NCI-H82 treated with DMSO at 0.1 percent for 48 hours (cell line): Measurements from ENCODE around the gene GRIN3B.

Experiments used
- DNase-seq: peaks from one replicate; lab custom pipeline; 2025; ENCODE audit not compliant: unreplicated experiment; lab: John Stamatoyannopoulos, UW

GRIN3B gene

DNA sequence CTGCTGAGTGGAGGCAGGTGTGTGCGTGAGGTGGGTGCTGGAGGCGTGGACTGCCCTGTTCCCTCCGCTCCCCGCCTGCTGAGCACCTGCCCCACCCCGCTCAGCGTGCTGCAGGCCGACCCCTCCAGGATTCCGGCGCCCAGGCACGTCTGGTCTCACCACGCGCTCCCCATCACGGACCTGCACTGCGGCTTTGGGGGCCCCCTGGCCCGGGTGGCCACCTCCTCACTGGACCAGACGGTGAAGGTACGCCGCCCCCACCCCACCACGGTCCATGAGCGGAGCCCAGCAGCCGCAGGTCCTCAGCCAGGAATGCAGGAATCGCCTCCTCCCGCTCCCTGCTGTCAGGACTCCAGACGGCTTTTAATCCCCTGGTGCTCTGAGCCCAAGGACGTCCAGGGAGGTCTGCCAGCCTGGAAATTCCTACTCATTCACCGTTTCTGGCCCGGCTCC, 10.1 kb upstream of the GRIN3B start:
- DNase-seq, result no peak

- DNase-seq, result no peak
Observed at GRCh38 chr19:990746-991145, 9.5 kb upstream of the GRIN3B start.

GRCh38 chr19:991174-991931, 8.9 kb upstream of the GRIN3B start:
- DNase-seq, result no peak

GRCh38 chr19:991932-992669, 8.1 kb upstream of the GRIN3B start:
- DNase-seq, result no peak

GRCh38 chr19:992670-993055, 7.6 kb upstream of the GRIN3B start:
- no peak for DNase-seq

DNA sequence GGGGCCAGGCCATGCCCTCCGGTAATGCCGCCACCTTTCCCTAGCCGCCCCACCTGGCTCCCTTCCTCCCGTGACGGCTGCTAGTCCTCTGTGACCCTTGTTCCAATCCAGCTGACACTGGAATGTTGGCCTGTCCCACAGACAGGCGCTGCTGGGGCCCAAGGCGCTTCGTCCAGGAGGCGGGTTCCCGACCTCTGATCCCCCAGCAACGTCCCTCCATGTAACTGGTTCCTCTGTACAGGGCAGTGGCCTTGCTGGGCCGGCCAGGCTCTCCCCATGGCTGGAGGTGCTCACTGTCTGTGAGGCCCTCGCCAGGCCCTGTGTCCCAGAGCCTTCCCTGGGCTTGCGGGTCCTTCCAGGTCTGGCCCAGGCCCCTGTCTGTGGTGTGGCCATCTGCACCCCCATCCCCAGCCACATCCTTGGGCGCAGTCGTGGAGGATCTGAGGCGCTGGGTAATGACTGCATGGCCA, 6.8 kb upstream of the GRIN3B start:
- no peak for DNase-seq

GRCh38 chr19:993831-994393, 6.3 kb upstream of the GRIN3B start:
- DNase-seq, result no peak

GRCh38 chr19:994516-994915, 5.7 kb upstream of the GRIN3B start:
- no peak for DNase-seq

DNA sequence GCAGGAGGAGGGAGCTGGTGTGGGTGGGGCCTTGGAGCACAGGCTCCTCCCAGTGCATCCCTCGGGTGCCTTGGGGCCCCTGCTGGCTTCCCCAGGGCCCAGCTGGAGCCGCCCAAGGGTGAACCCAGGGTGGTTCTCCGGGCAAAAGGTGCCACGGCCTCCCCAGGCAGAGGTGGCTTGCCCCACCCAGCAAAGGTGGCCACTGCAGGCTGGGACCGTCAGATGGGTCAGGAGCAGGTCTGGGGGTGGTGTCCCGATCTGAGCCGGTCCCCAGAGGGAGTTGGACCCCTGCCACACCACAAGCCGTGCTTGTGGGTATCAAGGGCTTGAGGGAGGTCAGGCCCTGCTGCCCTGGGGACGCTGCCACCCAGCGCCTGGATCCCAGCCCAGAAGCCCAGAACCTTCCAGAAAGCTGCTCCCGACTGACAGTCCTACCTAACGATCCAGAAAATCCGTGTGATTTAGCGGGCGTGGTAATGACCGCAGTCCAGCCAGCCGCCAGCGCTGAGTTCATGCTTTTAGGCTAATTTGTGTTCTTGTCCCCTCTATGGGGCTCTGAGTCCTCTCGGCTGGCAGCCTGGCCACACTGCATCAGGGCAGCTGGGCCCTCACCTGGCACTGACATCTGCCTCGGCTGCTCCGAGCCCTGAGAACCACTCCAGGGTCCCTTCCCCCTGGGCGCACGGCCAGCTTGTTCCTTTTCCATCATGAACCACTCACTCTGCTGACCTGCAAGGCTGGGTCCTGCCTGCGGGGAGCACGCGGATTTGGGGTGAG, 5.0 kb upstream of the GRIN3B start:
- no peak for DNase-seq

- DNase-seq, result peak; percentile 3
Observed at GRCh38 chr19:996051-996838, 4.0 kb upstream of the GRIN3B start.

GRCh38 chr19:998064-998463, 2.2 kb upstream of the GRIN3B start:
- no peak for DNase-seq

DNA sequence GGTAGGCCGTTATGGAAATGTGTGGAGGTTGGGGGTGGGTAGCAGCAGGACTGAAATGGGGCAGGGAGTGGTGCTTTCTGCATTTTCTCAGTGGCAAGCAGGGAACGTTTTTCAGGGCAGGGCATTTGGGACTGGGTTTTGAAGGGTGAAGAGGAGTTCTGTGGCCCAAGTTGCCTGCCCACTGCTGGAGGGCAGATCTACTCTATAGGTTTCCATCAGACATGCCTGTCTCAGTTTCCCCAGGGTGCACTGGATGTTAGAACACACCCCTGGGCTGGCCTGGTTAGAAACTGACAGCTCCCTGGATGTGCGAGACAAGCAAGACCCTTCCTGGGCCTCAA, 870 bp upstream of the GRIN3B start:
- DNase-seq, result no peak

GRCh38 chr19:1000591-1001537, 645 bp downstream of the GRIN3B start:
- no peak for DNase-seq

- no peak for DNase-seq
Observed at GRCh38 chr19:1001538-1002166, 1.4 kb downstream of the GRIN3B start.

GRCh38 chr19:1002600-1002999, 2.4 kb downstream of the GRIN3B start:
- DNase-seq, result no peak

DNA sequence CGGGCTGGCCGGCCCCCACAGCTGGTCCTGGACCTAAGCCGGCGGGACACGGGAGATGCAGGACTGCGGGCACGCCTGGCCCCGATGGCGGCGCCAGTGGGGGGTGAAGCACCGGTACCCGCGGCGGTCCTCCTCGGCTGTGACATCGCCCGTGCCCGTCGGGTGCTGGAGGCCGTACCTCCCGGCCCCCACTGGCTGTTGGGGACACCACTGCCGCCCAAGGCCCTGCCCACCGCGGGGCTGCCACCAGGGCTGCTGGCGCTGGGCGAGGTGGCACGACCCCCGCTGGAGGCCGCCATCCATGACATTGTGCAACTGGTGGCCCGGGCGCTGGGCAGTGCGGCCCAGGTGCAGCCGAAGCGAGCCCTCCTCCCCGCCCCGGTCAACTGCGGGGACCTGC, 3.1 kb downstream of the GRIN3B start:
- DNase-seq, result no peak

DNA sequence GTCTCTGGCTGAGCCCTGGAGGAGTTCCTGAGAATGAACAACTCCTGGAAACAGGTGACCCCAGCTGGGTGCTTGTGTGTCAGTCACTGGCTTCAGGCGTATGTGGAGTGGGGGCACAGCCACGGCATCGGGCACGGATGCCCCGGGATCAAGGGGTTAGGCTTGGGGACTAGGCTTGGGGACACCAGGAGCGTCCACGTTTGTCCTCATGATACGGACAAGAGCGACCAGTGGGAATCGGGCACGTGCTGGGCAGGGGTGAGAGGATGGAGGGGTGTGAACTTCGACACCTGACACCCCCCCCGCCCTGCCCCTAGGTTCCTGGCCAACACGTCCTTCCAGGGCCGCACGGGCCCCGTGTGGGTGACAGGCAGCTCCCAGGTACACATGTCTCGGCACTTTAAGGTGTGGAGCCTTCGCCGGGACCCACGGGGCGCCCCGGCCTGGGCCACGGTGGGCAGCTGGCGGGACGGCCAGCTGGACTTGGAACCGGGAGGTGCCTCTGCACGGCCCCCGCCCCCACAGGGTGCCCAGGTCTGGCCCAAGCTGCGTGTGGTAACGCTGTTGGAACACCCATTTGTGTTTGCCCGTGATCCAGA, 4.1 kb downstream of the GRIN3B start:
- DNase-seq, result no peak

- DNase-seq, result no peak
Observed at GRCh38 chr19:1004803-1005664, 4.8 kb downstream of the GRIN3B start.
